Adrenal gland (tissue), 12 donors: Measurements from ENCODE around the gene SUMO1. TPM values are rescaled to one million over a fixed set of nuclear protein-coding genes. Genes with fewer than 3 reads are reported as not detected.
A peak's percentile ranks its signal among the peaks of the same experiment; 100 is the strongest.

Experiments used
- DNase-seq, 7 donors: peaks; one replicate each; pipeline ENCODE4 v3.0.0-alpha.2; 2019 to 2020
- H3K27ac ChIP-seq, 5 donors: fragments of 200-600 bp; sonication (generic) in 4 of 5; 1 replicate in 3 of 5; 2 replicates in 2 of 5; pipeline versions ENCODE4 v1.5.1 to v1.8.0; 2016 to 2020; ENCODE audit warnings: mild to moderate bottlenecking in 1 of 5
- H3K27me3 ChIP-seq: fragments of 200-600 bp; 2 replicates; pipeline ENCODE4 v1.8.0; 2021
- H3K36me3 ChIP-seq, 2 donors: fragments of 200-600 bp; replicated peaks in 1 of 2; 1 replicate in 1 of 2; 2 replicates in 1 of 2; pipeline versions ENCODE4 v1.5.1 to v1.8.0; 2018 to 2022
- H3K4me1 ChIP-seq, 2 donors: fragments of 200-600 bp; replicated peaks in 1 of 2; 1 replicate in 1 of 2; 2 replicates in 1 of 2; pipeline versions ENCODE4 v1.5.1 to v1.8.0; 2018 to 2021
- H3K4me3 ChIP-seq, 4 donors: fragments of 200-600 bp; sonication (generic) in 3 of 4; one replicate each; pipeline ENCODE4 v1.5.1; 2016 to 2018
- H3K9me3 ChIP-seq, 3 donors: fragments of 200-600 bp; sonication (generic) in 1 of 3; replicated peaks in 1 of 3; 1 replicate in 2 of 3; 2 replicates in 1 of 3; pipeline versions ENCODE4 v1.5.1 to v1.8.0; 2016 to 2021
- CTCF ChIP-seq, 6 experiments: fragments of 450-650 bp in 4 of 6; fragments of 200-600 bp in 2 of 6; sonication (generic) in 1 of 6; IDR thresholded peaks; 1 replicate in 5 of 6; 2 replicates in 1 of 6; pipeline versions ENCODE4 v1.5.1 to v1.8.0; 2016 to 2021; ENCODE audit warnings: antibody characterized with exemption in 6 of 6, mild to moderate bottlenecking in 2 of 6, moderate library complexity in 1 of 6
- POLR2A ChIP-seq, 2 donors: fragments of 450-650 bp; IDR thresholded peaks; one replicate each; pipeline ENCODE4 v1.6.1; 2017; ENCODE audit warnings: antibody characterized with exemption in 2 of 2, mild to moderate bottlenecking in 2 of 2, moderate library complexity in 1 of 2
- WGBS, 4 donors: extraction: QIAGEN DNeasy Blood & Tissue Kit in 2 of 4; methylation state at CpG; one replicate each; pipeline versions ENCODE4 v1.1.5 to v1.1.7; 2013 to 2017; 5-methylcytosine and 5-hydroxymethylcytosine counted together
- intact Hi-C, 2 donors: fragments of 100-400 bp; cut with DNase I; formaldehyde crosslinking; loops; one replicate each; pipeline versions ENCODE4 v1.14.1 to v1.15.0; 2022 to 2023
- polyA plus RNA-seq, 3 donors: library from polyadenylated mRNA; stranded (reverse); fragments of 200-250 nt in 2 of 3; fragments of 350-450 nt in 1 of 3; fragmentation: Illumina TruSeq in 1 of 3; extraction: RNeasy Lipid Tissue Mini Kit (QIAGEN cat#74804) in 1 of 3; gene quantifications; one replicate each; pipeline ENCODE4 v1.2.3, GENCODE V29; 2013 to 2014
- total RNA-seq, 9 donors: library from RNA; depleted of rRNA in 4 of 9; stranded (reverse); fragments of >200 nt in 4 of 9; fragments of 120-200 nt in 1 of 9; fragmentation: NEBNext Ultra II Directional in 1 of 9; extraction: Animal tissue kit (Norgen Biotek cat#: 25700) in 1 of 9; gene quantifications; one replicate each; pipeline versions ENCODE4 v1.1.0 to v1.2.4, GENCODE V29; 2013 to 2023
- donor health status: healthy with polysubstance abuse.
- donor health status: Bipolar disorder and iron deficiency.
- donor health status: DM: yes; HTN: yes; CAD: no.
- donor health status: DM: no; HTN: no; CAD: no.
- donor health status: DM: no; HTN: no; CAD: no.
- donor health status: DM: yes; HTN: yes; CAD: no.

Gene SUMO1
- total and polyA plus RNA-seq, 12 donors: 53.1 to 182 (median 103) TPM

GRCh38 chr2:202267495-202267894, 29.1 kb upstream of the SUMO1 start:
- 9 to 20% (median 13%) methylated on average over 9 of the region's 9 CpGs for WGBS, 4 donors
- no peaks in the 10 kb centered on the region for H3K36me3 ChIP-seq
- H3K27me3 ChIP-seq: no peaks in the 10 kb centered on the region
- peaks cover 12% of the 10 kb centered on the region in 2 donors for H3K4me1 ChIP-seq
- H3K27ac ChIP-seq: peak overlapping the region in 1 of 5 donors; percentile 14
- H3K4me3 ChIP-seq: peak overlapping the region in 2 of 4 donors; percentile 21 to 68
- DNase-seq: no peak
- TF ChIP-seq POLR2A (IDR thresholded peaks at IDR 0.05): peak in 1 of 2 donors; percentile 3
- TF ChIP-seq CTCF (IDR thresholded peaks at IDR 0.05): no peak
- no peaks in the 10 kb centered on the region for H3K9me3 ChIP-seq
- intact Hi-C loops: no loop called here

- Histone ChIP-seq H3K4me3 (peak within 1 kb of the TSS; percentile 68 to 99 (median 74)), H3K36me3 (no peaks in the 10 kb centered on the region), H3K27me3 (no peaks in the 10 kb centered on the region), H3K4me1 (peaks cover 7 to 12% of the 10 kb centered on the region in 2 donors), H3K27ac (peak within 1 kb of the TSS; percentile 92 to 99 (median 94)), H3K9me3 (no peaks in the 10 kb centered on the region)
- peak; percentile 93 to 97 (median 95) for DNase-seq
- TF ChIP-seq POLR2A (IDR thresholded peaks at IDR 0.05) (peak; percentile 95 to 99), CTCF (IDR thresholded peaks at IDR 0.05) (no peak)
- intact Hi-C loops: no loop called here
- WGBS, 4 donors: 0 to 1% (median 0%) methylated on average over 34 to 54 of the region's 54 CpGs
Measured at GRCh38 chr2:202265467-202266277, 27.3 kb upstream of the SUMO1 start, which contains the start of gene NOP58. NOP58 (plus strand) TSS chr2:202265763; CDS start chr2:202265942, 179 bp downstream.

- Histone ChIP-seq H3K36me3 (no peaks in the 10 kb centered on the region), H3K4me3 (no peak overlapping the region), H3K9me3 (no peaks in the 10 kb centered on the region), H3K4me1 (no peaks in the 10 kb centered on the region), H3K27ac (no peak overlapping the region), H3K27me3 (no peaks in the 10 kb centered on the region)
- no peak for DNase-seq
- intact Hi-C loops: no loop called here
- TF ChIP-seq POLR2A (IDR thresholded peaks at IDR 0.05) (no peak), CTCF (IDR thresholded peaks at IDR 0.05) (no peak)
- 43 to 71% (median 61%) methylated on average over 4 of the region's 4 CpGs for WGBS, 4 donors
Measured at GRCh38 chr2:202261531-202261930, 23.1 kb upstream of the SUMO1 start.

- no peaks in the 10 kb centered on the region for H3K4me1 ChIP-seq
- H3K4me3 ChIP-seq: no peak overlapping the region
- WGBS, 4 donors: 76 to 85% (median 85%) methylated on average over 5 of the region's 5 CpGs
- TF ChIP-seq CTCF (IDR thresholded peaks at IDR 0.05): no peak
- no peak for TF ChIP-seq POLR2A (IDR thresholded peaks at IDR 0.05)
- H3K36me3 ChIP-seq: no peaks in the 10 kb centered on the region
- no peaks in the 10 kb centered on the region for H3K9me3 ChIP-seq
- no peaks in the 10 kb centered on the region for H3K27me3 ChIP-seq
- intact Hi-C loops: no loop called here
- no peak overlapping the region for H3K27ac ChIP-seq
- DNase-seq: no peak
Measured at GRCh38 chr2:202251494-202251893, 13.1 kb upstream of the SUMO1 start.
